GM12878 (cell line): ENCODE results near the gene DPP9.

Source experiments
- BRCA1 ChIP-seq: IDR thresholded peaks from 2 replicates; pipeline ENCODE4 v1.6.1; 2011; ENCODE audit warnings: low read depth, low read length, improper control_type of control experiment
- CTCF ChIP-seq, 3 experiments: IDR thresholded peaks in 2 of 3; conservative IDR thresholded peaks in 1 of 3; 2 replicates each; pipeline ENCODE4 v1.5.1; 2011; ENCODE audit warnings: low read depth in 3 of 3, low read length in 3 of 3, mild to moderate bottlenecking in 3 of 3, control low read depth in 2 of 3, moderate library complexity in 2 of 3, inconsistent platforms in 1 of 3, mixed read lengths in 1 of 3; ENCODE audit not compliant: control insufficient read depth in 2 of 3, insufficient read depth in 1 of 3; ENCODE audit errors: extremely low read depth in 1 of 3
- DPF2 ChIP-seq: fragments of 450-650 bp; IDR thresholded peaks from 2 replicates; pipeline ENCODE4 v1.6.1; 2017; ENCODE audit warnings: mild to moderate bottlenecking
- IRF3 ChIP-seq: fragments of 450-650 bp; IDR thresholded peaks from 2 replicates; pipeline ENCODE4 v1.6.1; 2014; ENCODE audit warnings: mild to moderate bottlenecking
- KDM1A ChIP-seq: fragments of 200-600 bp; sonication (generic); IDR thresholded peaks from 2 replicates; pipeline ENCODE4 v1.6.1; 2016; ENCODE audit warnings: borderline replicate concordance
- MAX ChIP-seq: IDR thresholded peaks from 2 replicates; pipeline ENCODE4 v1.6.1; 2012; ENCODE audit warnings: low read depth, low read length, improper control_type of control experiment
- MEF2B ChIP-seq: fragments of 450-650 bp; IDR thresholded peaks from 2 replicates; pipeline ENCODE4 v1.6.1; 2018; ENCODE audit warnings: mild to moderate bottlenecking, moderate library complexity; ENCODE audit not compliant: partially characterized antibody, poor library complexity, severe bottlenecking
- NBN ChIP-seq: fragments of 450-650 bp; IDR thresholded peaks from 2 replicates; pipeline ENCODE4 v1.6.1; 2016
- NRF1 ChIP-seq: conservative IDR thresholded peaks from 2 replicates; pipeline ENCODE4 v1.6.1; 2011; ENCODE audit warnings: mild to moderate bottlenecking, low read depth, low read length, improper control_type of control experiment
- POLR2AphosphoS5 ChIP-seq: IDR thresholded peaks from 2 replicates; pipeline ENCODE4 v1.6.1; 2011; ENCODE audit warnings: mild to moderate bottlenecking, low read length, inconsistent platforms
- REST ChIP-seq: IDR thresholded peaks from 2 replicates; pipeline ENCODE4 v1.6.1; 2012; ENCODE audit warnings: mild to moderate bottlenecking, low read depth, low read length
- SMC3 ChIP-seq: IDR thresholded peaks from 2 replicates; pipeline ENCODE4 v1.6.1; 2011; ENCODE audit warnings: low read length, improper control_type of control experiment, borderline replicate concordance
- SRF ChIP-seq, 2 experiments: IDR thresholded peaks; 2 replicates each; pipeline ENCODE4 v1.6.1; 2011; ENCODE audit warnings: low read depth in 2 of 2, low read length in 2 of 2, mild to moderate bottlenecking in 1 of 2, moderate library complexity in 1 of 2
- YY1 ChIP-seq: IDR thresholded peaks from 2 replicates; pipeline ENCODE4 v1.6.1; 2011; ENCODE audit warnings: low read depth, mild to moderate bottlenecking, low read length

- TF ChIP-seq MEF2B (no peak), BRCA1 (no peak), KDM1A (no peak), DPF2 (no peak), NBN (no peak), YY1 (no peak), MAX (no peak), CTCF (IDR thresholded peaks at IDR 0.05 in 2 of 3, conservative IDR thresholded peaks at IDR 0.05 in 1 of 3; ENCODE audit: control insufficient read depth in 2 of 3, extremely low read depth in 1 of 3, insufficient read depth in 1 of 3, low read depth in 3 of 3, low read length in 3 of 3) (no peak), SMC3 (no peak), SRF (IDR thresholded peaks at IDR 0.05; ENCODE audit: low read depth in 2 of 2, low read length in 2 of 2) (no peak), REST (no peak), IRF3 (no peak), POLR2AphosphoS5 (no peak), NRF1 (no peak)
Measured at GRCh38 chr19:4703671-4704316, 19.8 kb downstream of the DPP9 start.
